Measurements from ENCODE around the gene XIRP2.

DNA sequence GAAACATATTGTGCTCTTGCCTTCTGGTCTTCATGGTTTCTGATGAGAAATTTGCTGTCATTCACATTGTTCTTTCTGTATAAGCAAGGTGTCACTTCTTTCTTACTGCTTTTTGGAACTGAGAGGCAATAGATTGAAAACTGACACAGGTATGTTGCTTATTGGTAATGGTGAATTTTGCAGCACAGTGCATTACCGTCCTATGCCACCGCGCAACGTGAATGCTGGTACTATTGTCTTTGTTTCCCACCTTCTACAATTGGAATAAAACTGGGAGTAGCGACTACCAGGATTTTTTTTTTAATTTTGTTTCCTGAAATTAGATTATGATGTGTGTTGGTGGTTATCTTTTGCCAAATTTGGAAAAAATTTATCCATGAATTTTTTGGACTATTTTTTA, 11.4 kb downstream of the XIRP2 start:
- TF ChIP-seq EZH2 (IDR thresholded peaks at IDR 0.05) (no peak), POLR2AphosphoS5 (IDR thresholded peaks at IDR 0.05; ENCODE audit: borderline replicate concordance, low read depth, low read length) (no peak)

Measured in SK-N-MC (cell line).